ENCODE measurements around the gene CCDC171.

The CCDC171 gene

GRCh38 chr9:15889555-15889954, 336.7 kb downstream of the CCDC171 start:
- DNase-seq = no peak

- DNase-seq = no peak
Measured at GRCh38 chr9:15901572-15901971, 348.7 kb downstream of the CCDC171 start.

GRCh38 chr9:15909297-15909696, 356.5 kb downstream of the CCDC171 start:
- no peak for DNase-seq

- DNase-seq = no peak
Measured at GRCh38 chr9:15915711-15916110, 362.9 kb downstream of the CCDC171 start.

GRCh38 chr9:15927161-15927560, 374.3 kb downstream of the CCDC171 start:
- DNase-seq = no peak

- DNase-seq = no peak
Measured at GRCh38 chr9:15935661-15936305, 382.9 kb downstream of the CCDC171 start.

GRCh38 chr9:15936306-15936921, 383.6 kb downstream of the CCDC171 start:
- DNase-seq = no peak

- DNase-seq = no peak
Measured at GRCh38 chr9:15942831-15943424, 390.1 kb downstream of the CCDC171 start.

- DNase-seq = no peak
Measured at GRCh38 chr9:15944341-15944740, 391.5 kb downstream of the CCDC171 start.

- no peak for DNase-seq
Measured at GRCh38 chr9:15959663-15960062, 406.8 kb downstream of the CCDC171 start.

GRCh38 chr9:15961217-15961616, 408.4 kb downstream of the CCDC171 start:
- no peak for DNase-seq

GRCh38 chr9:15965246-15965745, 412.5 kb downstream of the CCDC171 start:
- no peak for DNase-seq

- no peak for DNase-seq
Measured at GRCh38 chr9:15966471-15966870, 413.6 kb downstream of the CCDC171 start.

- no peak for DNase-seq
Measured at GRCh38 chr9:15967068-15967467, 414.2 kb downstream of the CCDC171 start.

- DNase-seq = no peak
Measured at GRCh38 chr9:15972760-15973159, 419.9 kb downstream of the CCDC171 start.

- no peak for DNase-seq
Measured at GRCh38 chr9:15975101-15975778, 422.4 kb downstream of the CCDC171 start.

- no peak for DNase-seq
Measured at GRCh38 chr9:15977438-15977837, 424.6 kb downstream of the CCDC171 start.

- DNase-seq = no peak
Measured at GRCh38 chr9:15982182-15982581, 429.3 kb downstream of the CCDC171 start.

- no peak for DNase-seq
Measured at GRCh38 chr9:15999422-16000339, 446.8 kb downstream of the CCDC171 start.

- DNase-seq = no peak
Measured at GRCh38 chr9:16000811-16001210, 448.0 kb downstream of the CCDC171 start.

- no peak for DNase-seq
Measured at GRCh38 chr9:16001856-16002255, 449.0 kb downstream of the CCDC171 start.

GRCh38 chr9:16002816-16003215, 450.0 kb downstream of the CCDC171 start:
- DNase-seq = no peak

- DNase-seq = no peak
Measured at GRCh38 chr9:16003785-16004184, 450.9 kb downstream of the CCDC171 start.
